Esophagus squamous epithelium (tissue), 4 donors: Measurements from ENCODE around the gene DEFB124.

Experiments
- POLR2A ChIP-seq, 4 donors: fragments of 450-650 bp; IDR thresholded peaks; one replicate each; pipeline ENCODE4 v1.6.1; 2017; ENCODE audit warnings: antibody characterized with exemption in 4 of 4, mild to moderate bottlenecking in 4 of 4, moderate library complexity in 3 of 4
- TF ChIP-seq, protein P1 (sequence below), 6 experiments: fragments of 450-650 bp in 4 of 6; fragments of 200-600 bp in 2 of 6; sonication (generic) in 2 of 6; IDR thresholded peaks; one replicate each; pipeline ENCODE4 v1.5.1; 2016 to 2019; ENCODE audit warnings: antibody characterized with exemption in 6 of 6, mild to moderate bottlenecking in 4 of 6, moderate library complexity in 4 of 6

DNA sequence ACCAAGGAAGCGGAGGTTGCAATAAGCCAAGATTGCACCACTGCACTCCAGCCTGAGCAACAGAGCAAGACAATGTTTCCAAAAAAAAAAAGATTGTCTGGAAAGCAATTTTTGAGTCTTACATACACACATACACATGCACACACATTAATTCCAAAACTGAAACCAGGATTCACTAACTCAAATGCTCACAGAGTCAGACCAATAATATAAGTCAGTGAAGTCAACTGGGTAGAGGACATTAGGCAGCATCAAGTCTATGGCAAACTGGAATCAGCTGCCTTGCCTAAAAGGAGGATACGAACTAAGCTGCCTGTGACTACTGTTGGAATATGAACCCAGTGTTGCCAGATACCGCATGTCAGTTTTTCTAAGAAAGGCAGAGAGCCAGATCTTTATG lies 15.8 kb upstream of the DEFB124 start:
- TF ChIP-seq, protein P1, sequence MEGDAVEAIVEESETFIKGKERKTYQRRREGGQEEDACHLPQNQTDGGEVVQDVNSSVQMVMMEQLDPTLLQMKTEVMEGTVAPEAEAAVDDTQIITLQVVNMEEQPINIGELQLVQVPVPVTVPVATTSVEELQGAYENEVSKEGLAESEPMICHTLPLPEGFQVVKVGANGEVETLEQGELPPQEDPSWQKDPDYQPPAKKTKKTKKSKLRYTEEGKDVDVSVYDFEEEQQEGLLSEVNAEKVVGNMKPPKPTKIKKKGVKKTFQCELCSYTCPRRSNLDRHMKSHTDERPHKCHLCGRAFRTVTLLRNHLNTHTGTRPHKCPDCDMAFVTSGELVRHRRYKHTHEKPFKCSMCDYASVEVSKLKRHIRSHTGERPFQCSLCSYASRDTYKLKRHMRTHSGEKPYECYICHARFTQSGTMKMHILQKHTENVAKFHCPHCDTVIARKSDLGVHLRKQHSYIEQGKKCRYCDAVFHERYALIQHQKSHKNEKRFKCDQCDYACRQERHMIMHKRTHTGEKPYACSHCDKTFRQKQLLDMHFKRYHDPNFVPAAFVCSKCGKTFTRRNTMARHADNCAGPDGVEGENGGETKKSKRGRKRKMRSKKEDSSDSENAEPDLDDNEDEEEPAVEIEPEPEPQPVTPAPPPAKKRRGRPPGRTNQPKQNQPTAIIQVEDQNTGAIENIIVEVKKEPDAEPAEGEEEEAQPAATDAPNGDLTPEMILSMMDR (IDR thresholded peaks at IDR 0.05) = no peak
- TF ChIP-seq POLR2A (IDR thresholded peaks at IDR 0.05) = no peak
